IMR-90 (cell line): ENCODE measurements around the gene EDN2. TPM values are rescaled to one million over a fixed set of nuclear protein-coding genes. Genes with fewer than 3 reads are reported as not detected.

Experiments
- ATAC-seq: fragments of 200-7000 bp; cut with Tn5 transposase; 2 replicates; pipeline ENCODE4 v1.9.1; 2020; ENCODE audit warnings: low read depth, mild to moderate bottlenecking, moderate library complexity
- BruUV-seq: library from RNA; stranded (reverse); fragments of 400-500 nt; replicated peaks from 2 replicates; lab custom pipeline; 2021; lab: Mats Ljungman, UMichigan
- CTCF ChIA-PET: fragments of 300-600 bp; formaldehyde crosslinking; extraction: SDS; loops from one replicate; lab custom pipeline; 2021; ENCODE audit warnings: antibody characterized with exemption; lab: Yijun Ruan, JAX
- POLR2A ChIA-PET: fragments of 300-600 bp; sonication (Branson Sonifier 250); formaldehyde crosslinking; loops from one replicate; lab custom pipeline; 2022; ENCODE audit warnings: antibody characterized with exemption; ENCODE audit not compliant: unreplicated experiment; lab: Charles Lee
- DNase-seq: peaks from one replicate; pipeline ENCODE4 v3.0.0; 2013
- H2AFZ ChIP-seq: replicated peaks from 2 replicates; pipeline ENCODE3; 2013; ENCODE audit warnings: low read length, mild to moderate bottlenecking; ENCODE audit not compliant: poor library complexity
- H2AK5ac ChIP-seq: 2 replicates; pipeline ENCODE4 v1.6.1; 2013; ENCODE audit warnings: low read depth, low read length, inconsistent platforms
- H2AK9ac ChIP-seq: replicated peaks from 2 replicates; pipeline ENCODE3; 2013; ENCODE audit warnings: mild to moderate bottlenecking, low read depth, low read length, moderate library complexity; ENCODE audit not compliant: poor library complexity
- H2BK120ac ChIP-seq: 2 replicates; pipeline ENCODE4 v1.6.1; 2013; ENCODE audit warnings: low read depth, low read length, inconsistent platforms
- H2BK15ac ChIP-seq: 3 replicates; pipeline ENCODE4 v1.6.1; 2013; ENCODE audit warnings: low read depth, low read length, inconsistent platforms
- H2BK20ac ChIP-seq: 2 replicates; pipeline ENCODE4 v1.6.1; 2013; ENCODE audit warnings: low read depth, mild to moderate bottlenecking, inconsistent platforms, low read length, moderate library complexity
- H2BK5ac ChIP-seq: 2 replicates; pipeline ENCODE4 v1.6.1; 2013; ENCODE audit warnings: mild to moderate bottlenecking, low read depth, low read length, inconsistent platforms; ENCODE audit not compliant: poor library complexity, severe bottlenecking
- H3K14ac ChIP-seq: replicated peaks from 2 replicates; pipeline ENCODE4 v1.6.1; 2013; ENCODE audit warnings: low read depth, low read length, inconsistent platforms
- H3K18ac ChIP-seq: 2 replicates; pipeline ENCODE4 v1.6.1; 2013; ENCODE audit warnings: low read depth, low read length, control low read depth
- H3K23ac ChIP-seq: 2 replicates; pipeline ENCODE4 v1.6.1; 2013; ENCODE audit warnings: low read depth, low read length, inconsistent platforms
- H3K27ac ChIP-seq: 2 replicates; pipeline ENCODE4 v1.5.1; 2013; ENCODE audit warnings: mild to moderate bottlenecking, control low read depth, low read length; ENCODE audit not compliant: insufficient read depth
- H3K27me3 ChIP-seq: 2 replicates; pipeline ENCODE4 v1.6.1; 2013; ENCODE audit warnings: low read length; ENCODE audit not compliant: control insufficient read depth, insufficient read depth
- H3K36me3 ChIP-seq: 2 replicates; pipeline ENCODE4 v1.6.1; 2013; ENCODE audit warnings: low read length, mixed read lengths; ENCODE audit not compliant: control insufficient read depth, insufficient read depth
- H3K4ac ChIP-seq: 2 replicates; pipeline ENCODE4 v1.6.1; 2013; ENCODE audit warnings: low read depth, low read length, inconsistent platforms
- H3K4me1 ChIP-seq: 2 replicates; pipeline ENCODE4 v1.6.1; 2013; ENCODE audit warnings: low read length, mixed read lengths; ENCODE audit not compliant: control insufficient read depth, insufficient read depth
- H3K4me2 ChIP-seq: 2 replicates; pipeline ENCODE4 v1.6.1; 2013; ENCODE audit warnings: low read depth, mild to moderate bottlenecking, control low read depth, low read length, moderate library complexity
- H3K4me3 ChIP-seq: 2 replicates; pipeline ENCODE4 v1.5.1; 2013; ENCODE audit warnings: low read depth, mild to moderate bottlenecking, control low read depth, low read length, moderate library complexity; ENCODE audit not compliant: insufficient read depth
- H3K56ac ChIP-seq: 2 replicates; pipeline ENCODE4 v1.6.1; 2013; ENCODE audit warnings: low read length, inconsistent platforms; ENCODE audit not compliant: insufficient read depth; ENCODE audit errors: extremely low read depth
- H3K79me1 ChIP-seq, 2 experiments: 2 replicates each; pipeline ENCODE4 v1.6.1; 2013; ENCODE audit warnings: low read length in 2 of 2, inconsistent platforms in 1 of 2, low read depth in 1 of 2
- H3K9ac ChIP-seq: 2 replicates; pipeline ENCODE4 v1.6.1; 2013; ENCODE audit warnings: low read depth, low read length, control low read depth
- H3K9me1 ChIP-seq: 2 replicates; pipeline ENCODE4 v1.6.1; 2013; ENCODE audit warnings: low read length, inconsistent platforms; ENCODE audit not compliant: insufficient read depth
- H3K9me3 ChIP-seq: 2 replicates; pipeline ENCODE4 v1.6.1; 2013; ENCODE audit warnings: low read length; ENCODE audit not compliant: control insufficient read depth, insufficient read depth
- H4K20me1 ChIP-seq: 2 replicates; pipeline ENCODE4 v1.6.1; 2013; ENCODE audit warnings: low read length, inconsistent platforms; ENCODE audit not compliant: insufficient read depth
- H4K5ac ChIP-seq: 2 replicates; pipeline ENCODE4 v1.6.1; 2013; ENCODE audit warnings: mild to moderate bottlenecking, low read depth, low read length, control low read depth
- H4K8ac ChIP-seq, 2 experiments: 2 replicates each; pipeline ENCODE4 v1.6.1; 2013; ENCODE audit warnings: low read depth in 2 of 2, low read length in 2 of 2, control low read depth in 1 of 2, inconsistent platforms in 1 of 2
- H4K91ac ChIP-seq: 2 replicates; pipeline ENCODE4 v1.6.1; 2013; ENCODE audit warnings: low read depth, low read length, inconsistent platforms; ENCODE audit not compliant: insufficient read depth
- CHD1 ChIP-seq: IDR thresholded peaks from 2 replicates; pipeline ENCODE4 v1.6.1; 2012; ENCODE audit warnings: low read depth, low read length, improper control_type of control experiment
- RAD21 ChIP-seq: IDR thresholded peaks from 2 replicates; pipeline ENCODE4 v1.6.1; 2012; ENCODE audit warnings: low read length, improper control_type of control experiment
- dilution Hi-C: fragments of 300-500 bp; cut with HindIII; formaldehyde crosslinking; loops from one replicate; pipeline ENCODE4 v1.14.3; 2018; ENCODE audit warnings: low sequenced_read_pairs; ENCODE audit not compliant: unreplicated experiment
- in situ Hi-C: fragments of 300-500 bp; cut with MboI; formaldehyde crosslinking; loops from 3 replicates; pipeline ENCODE4 v1.14.3; 2019; ENCODE audit warnings: low sequenced_read_pairs, inconsistent platforms, mixed read lengths
- intact Hi-C: fragments of 100-400 bp; cut with micrococcal nuclease; formaldehyde crosslinking; loops from 2 replicates; pipeline ENCODE4 v1.10.0; 2022
- polyA plus RNA-seq, 3 experiments: library from polyadenylated mRNA; depleted of rRNA; stranded (reverse); fragments of >200 nt; gene quantifications; 2 replicates each; pipeline ENCODE4 v1.2.3, GENCODE V29; 2012; ENCODE audit warnings: low replicate concordance in 1 of 3
- total RNA-seq: library from RNA; depleted of rRNA; stranded (reverse); fragments of >200 nt; gene quantifications from 2 replicates; pipeline ENCODE4 v1.2.3, GENCODE V29; 2012

Gene EDN2
- total and polyA plus RNA-seq, 2 of the 4 experiments (the other 2 are of a cell fraction) = 0.27 TPM; not detected in 1

DNA sequence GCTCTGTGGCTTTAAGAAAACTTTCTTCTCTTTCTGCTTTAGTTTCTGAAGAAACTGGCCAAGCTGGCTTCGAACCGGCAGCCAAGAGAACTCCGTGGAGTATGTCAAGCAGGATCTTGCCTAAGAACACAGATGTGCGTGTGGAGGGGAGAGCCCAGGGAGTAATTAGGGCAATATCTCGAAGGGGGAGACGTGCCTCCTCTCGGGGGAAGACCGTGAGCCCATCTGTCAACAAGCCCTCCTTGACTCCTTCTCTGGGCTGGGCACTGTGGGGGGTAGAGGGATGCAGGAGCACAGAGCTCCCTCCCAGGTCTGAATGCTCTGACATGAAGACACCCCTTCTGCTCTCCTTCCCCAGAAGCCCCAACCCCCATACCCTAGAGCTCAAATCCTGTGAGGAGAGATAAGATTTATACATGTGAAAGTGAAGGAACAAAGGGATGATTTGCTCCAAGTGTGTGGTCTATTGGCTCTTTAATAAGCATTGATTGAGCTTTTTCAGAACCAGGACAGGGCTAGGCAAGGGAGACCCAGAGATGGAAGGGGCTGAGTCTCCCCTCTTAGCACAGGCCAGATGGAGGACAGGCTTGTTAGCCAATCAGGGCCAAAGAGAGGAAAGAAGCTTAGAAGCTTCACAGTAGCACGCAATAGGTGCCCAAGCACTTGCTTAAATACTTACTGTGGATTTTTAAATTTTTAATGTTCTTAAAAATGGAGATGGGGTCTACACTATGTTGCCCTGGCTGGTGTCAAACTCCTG is 37.5 kb downstream of the EDN2 start (continued):
- TF ChIP-seq CHD1 = no peak

DNA sequence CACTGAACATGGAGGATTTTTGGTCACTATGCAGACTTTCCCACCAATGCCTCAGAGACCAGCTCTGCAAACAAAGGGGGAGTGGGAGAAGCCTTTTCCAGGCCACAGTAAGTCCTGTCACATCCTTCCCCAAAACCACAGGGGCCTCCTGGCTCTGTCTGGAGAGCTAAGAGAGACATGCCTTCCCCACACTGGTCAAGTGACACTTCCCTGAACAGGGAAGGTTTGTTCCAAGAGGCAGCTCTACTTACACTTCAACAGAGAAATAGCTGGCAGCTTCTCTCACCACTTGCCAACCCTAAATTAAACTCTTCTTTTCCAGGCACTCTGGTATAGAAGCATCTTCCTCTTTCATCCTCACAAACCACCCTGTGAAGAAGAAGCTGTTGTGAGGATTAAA is 39.7 kb downstream of the EDN2 start:
- dilution Hi-C loops = no loop called here
- ChIA-PET POLR2A (no interaction called here), CTCF (interaction anchor here (1.2 kb wide), 1 partner anchor 40 kb away, joined by 3 read pairs; the partner anchor contains the start of gene EDN2)
- no peak overlapping the region for H2BK120ac ChIP-seq
- H4K8ac ChIP-seq = no peak overlapping the region
- H3K23ac ChIP-seq = no peak overlapping the region
- TF ChIP-seq RAD21 = no peak
- H2AK5ac ChIP-seq = no peak overlapping the region
- in situ Hi-C loops = no loop called here
- no TSS peak for BruUV-seq
- no peak overlapping the region for H3K18ac ChIP-seq
- intact Hi-C loops = no loop called here
- no peak overlapping the region for H3K27ac ChIP-seq
- H4K20me1 ChIP-seq = no peaks in the 10 kb centered on the region
- H2BK20ac ChIP-seq = no peak overlapping the region
- H3K79me1 ChIP-seq = no peaks in the 10 kb centered on the region
- no peak for ATAC-seq
- no peak overlapping the region for H3K4me3 ChIP-seq
- no peak overlapping the region for H3K9ac ChIP-seq
- H3K9me3 ChIP-seq = peaks cover 13% of the 10 kb centered on the region
- H2AK9ac ChIP-seq = no peak overlapping the region
- no peak for DNase-seq
- H3K14ac ChIP-seq = no peak overlapping the region
- peaks cover 22% of the 10 kb centered on the region for H3K27me3 ChIP-seq
- H2BK5ac ChIP-seq = no peak overlapping the region
- H3K4ac ChIP-seq = no peak overlapping the region
- H2BK15ac ChIP-seq = no peak overlapping the region
- H4K91ac ChIP-seq = no peak overlapping the region
- no peak overlapping the region for H2AFZ ChIP-seq
- H3K56ac ChIP-seq = no peak overlapping the region
- no peaks in the 10 kb centered on the region for H3K4me1 ChIP-seq
- no peaks in the 10 kb centered on the region for H3K36me3 ChIP-seq
- 0 out of 2 replicates have a peak, but pooled peaks cover 2% of the 10 kb centered on the region for H3K9me1 ChIP-seq
- H4K5ac ChIP-seq = no peak overlapping the region
- no peak overlapping the region for H3K4me2 ChIP-seq
